DND-41 (cell line): Measurements from ENCODE around the gene GSTA4.

Experiments used
- ATAC-seq: fragments of 200-7000 bp; cut with Tn5 transposase; 3 replicates; pipeline ENCODE4 v1.9.1; 2021; ENCODE audit warnings: low read depth; ENCODE audit not compliant: insufficient read depth
- DNase-seq: peaks from one replicate; pipeline ENCODE4 v3.0.0-alpha.2; 2020
- H2AFZ ChIP-seq: 2 replicates; pipeline ENCODE4 v1.6.0; 2012; ENCODE audit warnings: low read depth, low read length
- H3K27ac ChIP-seq: 2 replicates; pipeline ENCODE4 v1.5.1; 2012; ENCODE audit warnings: low read length, inconsistent platforms
- H3K27me3 ChIP-seq: fragments of 200-600 bp; sonication (generic); 2 replicates; pipeline ENCODE4 v1.6.0; 2012; ENCODE audit warnings: low read length, mild to moderate bottlenecking, inconsistent platforms; ENCODE audit not compliant: insufficient read depth, poor library complexity
- H3K36me3 ChIP-seq: 2 replicates; pipeline ENCODE4 v1.5.1; 2012; ENCODE audit warnings: low read length, inconsistent platforms; ENCODE audit not compliant: insufficient read depth
- H3K4me1 ChIP-seq: 2 replicates; pipeline ENCODE4 v1.5.1; 2012; ENCODE audit warnings: mild to moderate bottlenecking, low read length; ENCODE audit not compliant: insufficient read depth
- H3K4me2 ChIP-seq: 2 replicates; pipeline ENCODE4 v1.6.0; 2012; ENCODE audit warnings: mild to moderate bottlenecking, moderate library complexity, low read length, inconsistent platforms; ENCODE audit not compliant: insufficient read depth
- H3K4me3 ChIP-seq, 2 experiments: fragments of 200-600 bp in 1 of 2; shearing (Covaris generic) in 1 of 2; 2 replicates each; pipeline ENCODE4 v1.5.1; 2012 to 2016; ENCODE audit warnings: inconsistent platforms in 2 of 2, low read length in 2 of 2, mild to moderate bottlenecking in 2 of 2, low read depth in 1 of 2, moderate library complexity in 1 of 2
- H3K79me2 ChIP-seq: 2 replicates; pipeline ENCODE4 v1.6.0; 2012; ENCODE audit warnings: low read length, inconsistent platforms; ENCODE audit not compliant: insufficient read depth
- H3K9ac ChIP-seq: 2 replicates; pipeline ENCODE4 v1.6.0; 2012; ENCODE audit warnings: low read depth, mild to moderate bottlenecking, inconsistent platforms, low read length, moderate library complexity
- H3K9me3 ChIP-seq: 2 replicates; pipeline ENCODE4 v1.5.1; 2012; ENCODE audit warnings: low read length, moderate library complexity, mild to moderate bottlenecking, inconsistent platforms; ENCODE audit not compliant: insufficient read depth, severe bottlenecking
- H4K20me1 ChIP-seq: 2 replicates; pipeline ENCODE4 v1.6.0; 2012; ENCODE audit warnings: low read length; ENCODE audit not compliant: insufficient read depth
- CTCF ChIP-seq: IDR thresholded peaks from 2 replicates; pipeline ENCODE4 v1.5.1; 2012; ENCODE audit warnings: borderline replicate concordance, low read length, moderate library complexity, mild to moderate bottlenecking; ENCODE audit not compliant: poor library complexity, severe bottlenecking; ENCODE audit errors: extremely low read depth
- EZH2 ChIP-seq: IDR thresholded peaks from 3 replicates; pipeline ENCODE4 v1.6.1; 2012; ENCODE audit warnings: borderline replicate concordance, low read depth, mild to moderate bottlenecking, moderate library complexity, low read length, inconsistent platforms; ENCODE audit not compliant: severe bottlenecking

Gene GSTA4

DNA sequence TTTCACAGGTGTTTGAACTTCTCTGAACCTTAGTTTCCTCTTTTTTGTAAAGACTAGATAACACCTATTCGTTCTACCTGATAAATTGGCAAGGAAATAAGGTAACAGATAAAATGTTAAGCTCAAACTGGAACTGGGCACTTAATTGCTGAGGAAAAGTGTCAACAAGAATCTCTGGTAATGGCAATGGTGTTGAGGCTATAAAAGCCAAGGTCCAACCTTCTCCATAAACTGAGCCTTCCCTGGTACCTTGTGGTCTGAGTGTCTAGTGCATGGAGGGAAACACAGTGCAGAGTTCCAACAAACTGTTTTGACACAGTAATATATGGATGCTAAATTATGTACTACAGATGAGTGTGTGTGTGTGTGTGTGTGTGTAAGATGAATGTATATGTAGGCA lies 33.4 kb upstream of the GSTA4 start:
- Histone ChIP-seq H3K4me3 (no peak overlapping the region), H3K9me3 (no peaks in the 10 kb centered on the region), H3K4me2 (no peak overlapping the region), H3K27ac (no peak overlapping the region), H2AFZ (no peak overlapping the region), H4K20me1 (no peaks in the 10 kb centered on the region), H3K79me2 (no peaks in the 10 kb centered on the region), H3K4me1 (no peaks in the 10 kb centered on the region), H3K9ac (no peak overlapping the region), H3K27me3 (no peaks in the 10 kb centered on the region), H3K36me3 (peaks cover 69% of the 10 kb centered on the region)
- no peak for TF ChIP-seq EZH2
- no peak for TF ChIP-seq CTCF
- DNase-seq (no peak), ATAC-seq (no peak)

DNA sequence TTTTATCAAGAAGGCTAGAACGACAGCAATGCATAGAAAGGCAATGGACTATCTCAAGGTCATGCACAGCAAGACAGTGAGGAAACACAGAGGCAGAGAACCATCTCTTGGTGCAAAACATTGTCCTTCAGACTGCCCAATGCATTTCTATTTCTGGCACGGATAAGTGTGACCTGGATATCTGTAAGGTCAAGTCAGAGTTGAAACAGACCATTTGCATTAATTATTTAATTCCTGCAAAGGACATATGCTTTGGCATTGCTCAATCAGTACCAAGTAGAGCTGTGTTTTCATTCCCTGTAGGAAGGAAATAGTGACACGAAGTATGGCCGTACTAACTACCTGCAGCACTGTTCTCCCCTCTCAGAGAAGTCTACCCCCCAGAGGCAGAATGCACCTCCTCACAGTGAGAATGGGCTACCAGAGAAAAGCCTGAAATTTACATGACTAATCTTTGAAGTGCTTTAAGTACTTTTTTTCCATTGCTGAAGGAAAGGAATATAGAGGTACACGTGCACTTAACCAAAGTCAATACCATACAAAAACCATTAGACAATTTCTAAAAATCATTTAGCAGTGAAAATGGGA lies 32.1 kb upstream of the GSTA4 start:
- TF ChIP-seq CTCF = no peak
- no peak for TF ChIP-seq EZH2
- Histone ChIP-seq H3K4me3 (no peak overlapping the region), H3K9me3 (no peaks in the 10 kb centered on the region), H3K79me2 (no peaks in the 10 kb centered on the region), H3K4me1 (no peaks in the 10 kb centered on the region), H4K20me1 (no peaks in the 10 kb centered on the region), H3K36me3 (peaks cover 61% of the 10 kb centered on the region), H3K27me3 (no peaks in the 10 kb centered on the region), H3K9ac (no peak overlapping the region), H3K4me2 (no peak overlapping the region), H3K27ac (no peak overlapping the region), H2AFZ (no peak overlapping the region)
- no peak for ATAC-seq
- no peak for DNase-seq

GRCh38 chr6:53026526-53026925 lies 31.4 kb upstream of the GSTA4 start:
- Histone ChIP-seq H3K4me2 (no peak overlapping the region), H4K20me1 (no peaks in the 10 kb centered on the region), H3K79me2 (no peaks in the 10 kb centered on the region), H2AFZ (no peak overlapping the region), H3K4me1 (no peaks in the 10 kb centered on the region), H3K36me3 (peaks cover 55% of the 10 kb centered on the region), H3K27me3 (no peaks in the 10 kb centered on the region), H3K4me3 (no peak overlapping the region), H3K9me3 (no peaks in the 10 kb centered on the region), H3K9ac (no peak overlapping the region), H3K27ac (no peak overlapping the region)
- DNase-seq (no peak), ATAC-seq (no peak)
- no peak for TF ChIP-seq CTCF

- no peak for ATAC-seq
- TF ChIP-seq CTCF = no peak
- Histone ChIP-seq H3K27me3 (no peaks in the 10 kb centered on the region), H3K9ac (no peak overlapping the region), H3K79me2 (no peaks in the 10 kb centered on the region), H3K4me1 (no peaks in the 10 kb centered on the region), H3K4me3 (no peak overlapping the region), H3K9me3 (no peaks in the 10 kb centered on the region), H3K36me3 (peaks cover 30% of the 10 kb centered on the region), H3K4me2 (no peak overlapping the region), H3K27ac (no peak overlapping the region), H2AFZ (no peak overlapping the region), H4K20me1 (no peaks in the 10 kb centered on the region)
- no peak for DNase-seq
Measured at GRCh38 chr6:53023323-53023722, 28.2 kb upstream of the GSTA4 start.
